T-cell (primary cell): Measurements from ENCODE around the gene TSPEAR. TPM values are rescaled to one million over a fixed set of nuclear protein-coding genes. Genes with fewer than 3 reads are reported as not detected.
A peak's percentile ranks its signal among the peaks of the same experiment; 100 is the strongest.
"Not testable (repeated sequence)": the region's sequence is repeated elsewhere in the genome, so short reads cannot be mapped to it uniquely, and the experiment has no call there.

Source experiments
- ATAC-seq, 4 experiments: fragments of 200-7000 bp in 3 of 4; fragments of 150-1000 bp in 1 of 4; cut with Tn5 transposase; replicated peaks in 1 of 4; 1 replicate in 3 of 4; 2 replicates in 1 of 4; pipeline ENCODE4 v1.10.0; 2021; ENCODE audit warnings: moderate library complexity in 3 of 4, mild to moderate bottlenecking in 2 of 4, moderate number of reproducible peaks in 1 of 4
- CTCF ChIA-PET, 2 donors: fragments of 300-600 bp; sonication (Branson Sonifier 250); formaldehyde crosslinking; loops; one replicate each; lab custom pipeline; 2022; ENCODE audit warnings: antibody characterized with exemption in 2 of 2; lab: Charles Lee
- POLR2A ChIA-PET, 2 donors: fragments of 300-600 bp; sonication (Branson Sonifier 250); formaldehyde crosslinking; loops; one replicate each; lab custom pipeline; 2022; ENCODE audit warnings: antibody characterized with exemption in 2 of 2; lab: Charles Lee
- DNase-seq, 35 experiments: peaks; one replicate each; pipeline versions ENCODE4 v3.0.0 to v3.0.0-alpha.2; 2013 to 2023
- H3K27ac ChIP-seq: one replicate; pipeline ENCODE4 v1.5.1; 2013; ENCODE audit warnings: low read length
- H3K27me3 ChIP-seq, 2 experiments: replicated peaks in 1 of 2; 1 replicate in 1 of 2; 2 replicates in 1 of 2; pipeline versions ENCODE4 v1.6.1 to v1.7.0; 2013; ENCODE audit warnings: low read length in 1 of 2, mixed read lengths in 1 of 2; ENCODE audit not compliant: control insufficient read depth in 2 of 2, insufficient read depth in 2 of 2; ENCODE audit errors: extremely low read depth in 1 of 2
- H3K36me3 ChIP-seq, 2 donors: 1 replicate in 1 of 2; 2 replicates in 1 of 2; pipeline versions ENCODE4 v1.6.1 to v1.7.0; 2013; ENCODE audit warnings: low read length in 1 of 2; ENCODE audit not compliant: control insufficient read depth in 2 of 2, insufficient read depth in 1 of 2; ENCODE audit errors: extremely low read depth in 1 of 2
- H3K4me1 ChIP-seq, 2 experiments: 1 replicate in 1 of 2; 2 replicates in 1 of 2; pipeline versions ENCODE4 v1.6.1 to v1.7.0; 2013; ENCODE audit warnings: low read length in 2 of 2, mixed read lengths in 1 of 2; ENCODE audit not compliant: insufficient read depth in 2 of 2, control insufficient read depth in 1 of 2; ENCODE audit errors: extremely low read depth in 1 of 2
- H3K4me3 ChIP-seq, 2 donors: 1 replicate in 1 of 2; 2 replicates in 1 of 2; pipeline versions ENCODE4 v1.5.1 to v1.7.0; 2013; ENCODE audit warnings: mild to moderate bottlenecking in 2 of 2, low read length in 1 of 2, moderate library complexity in 1 of 2; ENCODE audit not compliant: control insufficient read depth in 1 of 2; ENCODE audit errors: extremely low read depth in 1 of 2
- H3K9me3 ChIP-seq: 2 replicates; pipeline ENCODE4 v1.7.0; 2013
- H3K27ac Mint-ChIP-seq, 2 donors: one replicate each; pipeline ENCODE4 v1.8.0; 2020 to 2021; ENCODE audit warnings: mild to moderate bottlenecking in 2 of 2, mixed read lengths in 2 of 2
- H3K27me3 Mint-ChIP-seq, 2 donors: one replicate each; pipeline ENCODE4 v1.8.0; 2021 to 2022; ENCODE audit warnings: mixed read lengths in 2 of 2
- H3K36me3 Mint-ChIP-seq: one replicate; pipeline ENCODE4 v1.8.0; 2021; ENCODE audit warnings: mixed read lengths
- H3K4me1 Mint-ChIP-seq, 3 donors: one replicate each; pipeline ENCODE4 v1.8.0; 2020 to 2022; ENCODE audit warnings: mixed read lengths in 3 of 3, mild to moderate bottlenecking in 1 of 3
- H3K4me3 Mint-ChIP-seq, 3 donors: one replicate each; pipeline ENCODE4 v1.8.0; 2020 to 2022; ENCODE audit warnings: mild to moderate bottlenecking in 3 of 3, mixed read lengths in 3 of 3, moderate library complexity in 3 of 3
- H3K9me3 Mint-ChIP-seq, 3 donors: one replicate each; pipeline ENCODE4 v1.8.0; 2020 to 2022; ENCODE audit warnings: mixed read lengths in 3 of 3
- WGBS: methylation state at CpG from one replicate; pipeline ENCODE4 v1.1.5; 2013; ENCODE audit warnings: missing lambda C conversion rate; ENCODE audit not compliant: insufficient coverage; 5-methylcytosine and 5-hydroxymethylcytosine counted together
- total RNA-seq, 35 experiments: library from RNA in 6 of 35; stranded (reverse) in 6 of 35; fragments of 120-200 nt in 1 of 35; gene quantifications; one replicate each; pipeline versions ENCODE4 v1.2.1 to v1.2.4 and lab custom pipeline; 2013 to 2026

TSPEAR gene
- total RNA-seq, 5 donors from 2014 or later (not counting 1 experiment from before 2014, with no cell fraction given), result not detected

- DNase-seq (no peak), ATAC-seq (no peak)
- no peak overlapping the region for H3K27ac ChIP-seq
- Mint-ChIP-seq H3K27me3 (no peaks in the 10 kb centered on the region), H3K4me1 (peaks cover 6 to 17% (median 11%) of the 10 kb centered on the region in 3 donors), H3K27ac (no peak overlapping the region), H3K36me3 (peaks cover 8% of the 10 kb centered on the region), H3K4me3 (no peak overlapping the region), H3K9me3 (peaks cover 7 to 14% (median 14%) of the 10 kb centered on the region in 3 donors)
- H3K9me3 ChIP-seq, result no peaks in the 10 kb centered on the region
- no peaks in the 10 kb centered on the region for H3K27me3 ChIP-seq
- H3K4me3 ChIP-seq, result no peak overlapping the region
- CTCF ChIA-PET, result no interaction called here
- H3K36me3 ChIP-seq, result no peaks in the 10 kb centered on the region
- POLR2A ChIA-PET, result no interaction called here
- H3K4me1 ChIP-seq, result peaks cover 0 to 9% of the 10 kb centered on the region in 2 experiments
- 84% methylated on average over 28 of the region's 33 CpGs for WGBS
Observed at GRCh38 chr21:44648557-44649311, 62.6 kb downstream of the TSPEAR start.

GRCh38 chr21:44647222-44647552 is 64.2 kb downstream of the TSPEAR start:
- Histone ChIP-seq H3K36me3 (no peaks in the 10 kb centered on the region), H3K4me3 (no peak overlapping the region), H3K4me1 (peaks cover 0 to 4% of the 10 kb centered on the region in 2 experiments), H3K27me3 (no peaks in the 10 kb centered on the region), H3K27ac (no peak overlapping the region), H3K9me3 (no peaks in the 10 kb centered on the region)
- H3K9me3 Mint-ChIP-seq, result peaks cover 16 to 25% (median 25%) of the 10 kb centered on the region in 3 donors
- ATAC-seq (no peak), DNase-seq (no peak)
- 74% methylated on average over 8 of the region's 8 CpGs for WGBS
- no peak overlapping the region for H3K27ac Mint-ChIP-seq
- H3K36me3 Mint-ChIP-seq, result peaks cover 8% of the 10 kb centered on the region
- H3K4me3 Mint-ChIP-seq, result no peak overlapping the region
- no peaks in the 10 kb centered on the region for H3K27me3 Mint-ChIP-seq
- CTCF ChIA-PET, result no interaction called here
- peaks cover 0 to 8% (median 7%) of the 10 kb centered on the region in 3 donors for H3K4me1 Mint-ChIP-seq
- POLR2A ChIA-PET, result interaction anchor here in 1 of 2 donors (0.5 kb wide), 1 partner anchor 19 kb away, joined by 5 read pairs; no protein-coding TSS in a partner anchor

GRCh38 chr21:44646366-44647221 is 64.8 kb downstream of the TSPEAR start, which contains the start of gene KRTAP10-11:
TSS of gene KRTAP10-11 (plus strand) at chr21:44646414. CDS start at chr21:44646459, 45 bp downstream.
- H3K4me1 ChIP-seq, H3K36me3 ChIP-seq, H3K4me1 Mint-ChIP-seq, CTCF ChIA-PET, H3K9me3 ChIP-seq, ATAC-seq, H3K4me3 ChIP-seq, H3K4me3 Mint-ChIP-seq, H3K27me3 Mint-ChIP-seq, H3K27ac ChIP-seq, DNase-seq, H3K27me3 ChIP-seq, H3K36me3 Mint-ChIP-seq, H3K27ac Mint-ChIP-seq: not testable (repeated sequence)
- WGBS, result 75% methylated on average over 19 of the region's 21 CpGs
- peaks cover 16 to 28% (median 28%) of the 10 kb centered on the region in 3 donors for H3K9me3 Mint-ChIP-seq
- POLR2A ChIA-PET, result interaction anchor here (0.5 kb wide), 2 partner anchors 13 to 18 kb away, joined by 5 to 7 read pairs; no protein-coding TSS in a partner anchor

- no peak overlapping the region for H3K4me3 Mint-ChIP-seq
- Histone ChIP-seq H3K9me3 (no peaks in the 10 kb centered on the region), H3K4me1 (no peaks in the 10 kb centered on the region), H3K27ac (no peak overlapping the region), H3K4me3 (no peak overlapping the region), H3K27me3 (peaks cover 0 to 7% of the 10 kb centered on the region in 2 experiments), H3K36me3 (no peaks in the 10 kb centered on the region)
- peaks cover 27 to 43% (median 35%) of the 10 kb centered on the region in 3 donors for H3K9me3 Mint-ChIP-seq
- CTCF ChIA-PET, result interaction anchor here in 1 of 2 donors (0.6 kb wide), 1 partner anchor 14 kb away, joined by 3 read pairs; no protein-coding TSS in a partner anchor
- peaks cover 8% of the 10 kb centered on the region for H3K36me3 Mint-ChIP-seq
- H3K27ac Mint-ChIP-seq, result no peak overlapping the region
- WGBS, result no CpG with 5 or more reads among the region's 2 CpGs
- ATAC-seq, result no peak
- H3K27me3 Mint-ChIP-seq, result peaks cover 0 to 9% of the 10 kb centered on the region in 2 donors
- no peak for DNase-seq
- peaks cover 0 to 7% (median 5%) of the 10 kb centered on the region in 3 donors for H3K4me1 Mint-ChIP-seq
- POLR2A ChIA-PET, result interaction anchor here in 1 of 2 donors (0.6 kb wide), 1 partner anchor 67 kb away, joined by 4 read pairs; the partner anchor contains the start of gene TSPEAR
Observed at GRCh38 chr21:44644878-44645277, 66.5 kb downstream of the TSPEAR start.

GRCh38 chr21:44643741-44644310 is 67.5 kb downstream of the TSPEAR start:
- Histone ChIP-seq H3K4me3 (peak overlapping the region in 1 of 2 donors; percentile 3), H3K27me3 (peaks cover 0 to 17% of the 10 kb centered on the region in 2 experiments), H3K9me3 (no peaks in the 10 kb centered on the region), H3K27ac (no peak overlapping the region), H3K4me1 (no peaks in the 10 kb centered on the region), H3K36me3 (no peaks in the 10 kb centered on the region)
- peaks cover 0 to 11% of the 10 kb centered on the region in 2 donors for H3K27me3 Mint-ChIP-seq
- no peak overlapping the region for H3K4me3 Mint-ChIP-seq
- POLR2A ChIA-PET, result no interaction called here
- CTCF ChIA-PET, result interaction anchor here in 1 of 2 donors (1.2 kb wide), 1 partner anchor 13 kb away, joined by 3 read pairs; no protein-coding TSS in a partner anchor
- ATAC-seq, result no peak
- peaks cover 0 to 7% (median 5%) of the 10 kb centered on the region in 3 donors for H3K4me1 Mint-ChIP-seq
- no peak for DNase-seq
- WGBS, result 81% methylated on average over 5 of the region's 14 CpGs
- no peak overlapping the region for H3K27ac Mint-ChIP-seq
- peaks cover 27 to 43% (median 35%) of the 10 kb centered on the region in 3 donors for H3K9me3 Mint-ChIP-seq
- H3K36me3 Mint-ChIP-seq, result peaks cover 8% of the 10 kb centered on the region

GRCh38 chr21:44640761-44641160 is 70.6 kb downstream of the TSPEAR start:
- H3K27ac Mint-ChIP-seq, result no peak overlapping the region
- Histone ChIP-seq H3K9me3 (no peaks in the 10 kb centered on the region), H3K4me1 (no peaks in the 10 kb centered on the region), H3K36me3 (no peaks in the 10 kb centered on the region), H3K4me3 (no peak overlapping the region), H3K27me3 (peaks cover 0 to 17% of the 10 kb centered on the region in 2 experiments), H3K27ac (no peak overlapping the region)
- peaks cover 8% of the 10 kb centered on the region for H3K36me3 Mint-ChIP-seq
- 91% methylated on average over 3 of the region's 5 CpGs for WGBS
- ChIA-PET CTCF (no interaction called here), POLR2A (no interaction called here)
- ATAC-seq (no peak), DNase-seq (no peak)
- no peaks in the 10 kb centered on the region for H3K4me1 Mint-ChIP-seq
- peaks cover 27 to 43% (median 35%) of the 10 kb centered on the region in 3 donors for H3K9me3 Mint-ChIP-seq
- no peak overlapping the region for H3K4me3 Mint-ChIP-seq
- peaks cover 0 to 11% of the 10 kb centered on the region in 2 donors for H3K27me3 Mint-ChIP-seq
